Neural cell (in vitro differentiated cells): ENCODE results near the gene ABHD12. TPM values are rescaled to one million over a fixed set of nuclear protein-coding genes. Genes with fewer than 3 reads are reported as not detected.

Source experiments
- H2AFZ ChIP-seq: fragments of 200-600, 300-800 bp; sonication (generic), shearing (Covaris generic); 2 replicates; pipeline ENCODE4 v1.6.0; 2014; ENCODE audit warnings: low read depth, mild to moderate bottlenecking, antibody characterized with exemption, low read length, moderate library complexity
- H3F3A ChIP-seq: fragments of 200-600 bp; shearing (Covaris generic); 2 replicates; pipeline ENCODE4 v1.6.1; 2016; ENCODE audit warnings: mild to moderate bottlenecking, moderate library complexity, mixed read lengths, antibody characterized with exemption, low read length; ENCODE audit not compliant: insufficient read depth, poor library complexity, severe bottlenecking
- H3K27ac ChIP-seq: fragments of 200-600, 300-800 bp; sonication (generic), shearing (Covaris generic); 2 replicates; pipeline ENCODE4 v1.5.1; 2014; ENCODE audit warnings: mild to moderate bottlenecking, low read length, moderate library complexity
- H3K27me3 ChIP-seq: fragments of 300-800, 200-600 bp; sonication (generic), shearing (Covaris generic); 2 replicates; pipeline ENCODE4 v1.6.0; 2014; ENCODE audit warnings: mild to moderate bottlenecking, low read depth, low read length, moderate library complexity; ENCODE audit not compliant: insufficient read depth
- H3K36me3 ChIP-seq: fragments of 300-800, 200-600 bp; sonication (generic), shearing (Covaris generic); 2 replicates; pipeline ENCODE4 v1.5.1; 2014; ENCODE audit warnings: mild to moderate bottlenecking, antibody characterized with exemption, low read length, moderate library complexity; ENCODE audit not compliant: insufficient read depth
- H3K4me2 ChIP-seq: fragments of 300-800, 200-600 bp; sonication (generic), shearing (Covaris generic); 2 replicates; pipeline ENCODE4 v1.6.0; 2014; ENCODE audit warnings: mild to moderate bottlenecking, low read length
- H3K4me3 ChIP-seq: fragments of 300-800, 200-600 bp; sonication (generic), shearing (Covaris generic); 2 replicates; pipeline ENCODE4 v1.5.1; 2014; ENCODE audit warnings: mild to moderate bottlenecking, low read length, moderate library complexity
- H3K79me2 ChIP-seq: fragments of 200-600 bp; shearing (Covaris generic); replicated peaks from 2 replicates; pipeline ENCODE4 v1.6.0; 2014; ENCODE audit warnings: mild to moderate bottlenecking, low read length, moderate library complexity; ENCODE audit not compliant: insufficient read depth
- H3K9ac ChIP-seq: fragments of 300-800, 200-600 bp; sonication (generic), shearing (Covaris generic); 2 replicates; pipeline ENCODE4 v1.6.1; 2016; ENCODE audit warnings: mild to moderate bottlenecking, low read length, mixed read lengths
- H3K9me2 ChIP-seq: fragments of 200-600 bp; shearing (Covaris generic); 2 replicates; pipeline ENCODE4 v1.6.1; 2016; ENCODE audit warnings: mild to moderate bottlenecking, low read length, mixed read lengths; ENCODE audit not compliant: insufficient read depth
- H3K9me3 ChIP-seq: fragments of 200-600, 300-800 bp; sonication (generic), shearing (Covaris generic); 2 replicates; pipeline ENCODE4 v1.6.1; 2016; ENCODE audit warnings: mild to moderate bottlenecking, mixed run types, low read length, moderate library complexity, mixed read lengths
- H4K20me1 ChIP-seq: fragments of 200-600 bp; shearing (Covaris generic); 2 replicates; pipeline ENCODE4 v1.6.1; 2016; ENCODE audit warnings: mild to moderate bottlenecking, mixed run types; ENCODE audit not compliant: insufficient read depth
- CTCF ChIP-seq: fragments of 450-650 bp; IDR thresholded peaks from 2 replicates; pipeline ENCODE4 v1.5.1; 2014; ENCODE audit warnings: antibody characterized with exemption, mild to moderate bottlenecking, moderate library complexity; ENCODE audit not compliant: poor library complexity, severe bottlenecking
- EP300 ChIP-seq: fragments of 450-650 bp; conservative IDR thresholded peaks from 2 replicates; pipeline ENCODE4 v1.6.1; 2014; ENCODE audit warnings: antibody characterized with exemption, mild to moderate bottlenecking, moderate library complexity; ENCODE audit not compliant: poor library complexity, severe bottlenecking
- EZH2 ChIP-seq: fragments of 200-600, 300-800 bp; shearing (Covaris generic), sonication (generic); IDR thresholded peaks from 2 replicates; pipeline ENCODE4 v1.6.1; 2014; ENCODE audit warnings: antibody characterized with exemption, low read length, borderline replicate concordance, mild to moderate bottlenecking; ENCODE audit not compliant: insufficient read depth, poor library complexity, severe bottlenecking
- MXI1 ChIP-seq: fragments of 450-650 bp; conservative IDR thresholded peaks from 2 replicates; pipeline ENCODE4 v1.6.1; 2014; ENCODE audit warnings: antibody characterized with exemption, mild to moderate bottlenecking; ENCODE audit not compliant: poor library complexity, severe bottlenecking
- POLR2AphosphoS5 ChIP-seq: IDR thresholded peaks from 2 replicates; pipeline ENCODE4 v1.6.1; 2012
- REST ChIP-seq: IDR thresholded peaks from 2 replicates; pipeline ENCODE4 v1.6.1; 2012; ENCODE audit warnings: borderline replicate concordance
- SMC3 ChIP-seq: fragments of 450-650 bp; conservative IDR thresholded peaks from 2 replicates; pipeline ENCODE4 v1.6.1; 2014; ENCODE audit warnings: antibody characterized with exemption, mild to moderate bottlenecking, moderate library complexity; ENCODE audit not compliant: poor library complexity
- TAF1 ChIP-seq: IDR thresholded peaks from 2 replicates; pipeline ENCODE4 v1.6.1; 2012; ENCODE audit warnings: low read depth
- polyA plus RNA-seq: library from polyadenylated mRNA; depleted of rRNA; stranded (reverse); fragments of >200 nt; gene quantifications from 2 replicates; pipeline ENCODE4 v1.2.3, GENCODE V29; 2014

The ABHD12 gene
- polyA plus RNA-seq, 1 donor from 2014 or later = 32.3 TPM

- Histone ChIP-seq H2AFZ (no peak overlapping the region), H3K9me3 (no peaks in the 10 kb centered on the region), H3K79me2 (no peaks in the 10 kb centered on the region), H3K4me2 (no peak overlapping the region), H3K4me3 (no peak overlapping the region), H3K9ac (no peak overlapping the region), H4K20me1 (no peaks in the 10 kb centered on the region), H3K9me2 (no peaks in the 10 kb centered on the region), H3K36me3 (peaks cover 7% of the 10 kb centered on the region), H3K27ac (no peak overlapping the region), H3F3A (no peaks in the 10 kb centered on the region), H3K27me3 (no peaks in the 10 kb centered on the region)
- TF ChIP-seq SMC3 (no peak), EZH2 (no peak), TAF1 (no peak), CTCF (no peak), EP300 (no peak), REST (no peak)
Observed at GRCh38 chr20:25287631-25288290, 102.9 kb downstream of the ABHD12 start.

- no peak overlapping the region for H3K27ac ChIP-seq
- H4K20me1 ChIP-seq = no peaks in the 10 kb centered on the region
- H3K27me3 ChIP-seq = no peaks in the 10 kb centered on the region
- H2AFZ ChIP-seq = no peak overlapping the region
- TF ChIP-seq MXI1 (no peak), CTCF (no peak), TAF1 (no peak), EZH2 (no peak), SMC3 (no peak), POLR2AphosphoS5 (no peak)
- no peak overlapping the region for H3K9ac ChIP-seq
- no peaks in the 10 kb centered on the region for H3K9me3 ChIP-seq
- no peak overlapping the region for H3K4me2 ChIP-seq
- H3F3A ChIP-seq = no peaks in the 10 kb centered on the region
- H3K9me2 ChIP-seq = no peaks in the 10 kb centered on the region
- H3K4me3 ChIP-seq = no peak overlapping the region
- no peaks in the 10 kb centered on the region for H3K79me2 ChIP-seq
- peaks cover 7% of the 10 kb centered on the region for H3K36me3 ChIP-seq
Observed at GRCh38 chr20:25286917-25287316, 103.7 kb downstream of the ABHD12 start.
